Measurements from ENCODE around the gene COL4A4.
A peak's percentile ranks its signal among the peaks of the same experiment; 100 is the strongest.
"Not testable (repeated sequence)": the region's sequence is repeated elsewhere in the genome, so short reads cannot be mapped to it uniquely, and the experiment has no call there.

COL4A4 gene

GRCh38 chr2:227163998-227164762 is at the start of gene COL4A4, which contains the start of gene COL4A3:
Gene COL4A4, minus strand, starts transcription at chr2:227164205. Its CDS starts 16,722 bp downstream, at chr2:227147483.
Gene COL4A3, plus strand, starts transcription at chr2:227164624. Its CDS starts 103 bp downstream, at chr2:227164727.
- peak; percentile 50 for DNase-seq

GRCh38 chr2:227207573-227207972 is 43.6 kb upstream of the COL4A4 start:
- DNase-seq = no peak

GRCh38 chr2:227206406-227206805 is 42.4 kb upstream of the COL4A4 start:
- DNase-seq = no peak

GRCh38 chr2:227205701-227206100 is 41.7 kb upstream of the COL4A4 start:
- DNase-seq = no peak

- no peak for DNase-seq
Measured at GRCh38 chr2:227204452-227204851, 40.4 kb upstream of the COL4A4 start.

GRCh38 chr2:227201771-227202170 is 37.8 kb upstream of the COL4A4 start:
- no peak for DNase-seq

- DNase-seq = no peak
Measured at GRCh38 chr2:227198866-227199265, 34.9 kb upstream of the COL4A4 start.

- DNase-seq = no peak
Measured at GRCh38 chr2:227194219-227194618, 30.2 kb upstream of the COL4A4 start.

- no peak for DNase-seq
Measured at GRCh38 chr2:227192491-227192890, 28.5 kb upstream of the COL4A4 start.

- DNase-seq = no peak
Measured at GRCh38 chr2:227191367-227191766, 27.4 kb upstream of the COL4A4 start.

- no peak for DNase-seq
Measured at GRCh38 chr2:227188292-227188691, 24.3 kb upstream of the COL4A4 start.

- no peak for DNase-seq
Measured at GRCh38 chr2:227186751-227187150, 22.7 kb upstream of the COL4A4 start.

GRCh38 chr2:227185615-227186232 is 21.7 kb upstream of the COL4A4 start:
- DNase-seq = no peak

- no peak for DNase-seq
Measured at GRCh38 chr2:227183657-227184367, 19.8 kb upstream of the COL4A4 start.

- DNase-seq = no peak
Measured at GRCh38 chr2:227182765-227183164, 18.8 kb upstream of the COL4A4 start.

- no peak for DNase-seq
Measured at GRCh38 chr2:227180770-227181169, 16.8 kb upstream of the COL4A4 start.

GRCh38 chr2:227179988-227180685 is 16.1 kb upstream of the COL4A4 start:
- DNase-seq = no peak

GRCh38 chr2:227177592-227178336 is 13.8 kb upstream of the COL4A4 start:
- DNase-seq = no peak

GRCh38 chr2:227171779-227172178 is 7.8 kb upstream of the COL4A4 start:
- not testable (repeated sequence) for DNase-seq

GRCh38 chr2:227164763-227165291 is 822 bp upstream of the COL4A4 start:
- DNase-seq = no peak

GRCh38 chr2:227163485-227163997 is 464 bp downstream of the COL4A4 start:
- no peak for DNase-seq

- no peak for DNase-seq
Measured at GRCh38 chr2:227161947-227162346, 2.1 kb downstream of the COL4A4 start.

Data from right forelimb (tissue), 1 donor.